ENCODE measurements around the gene CENPX. TPM values are rescaled to one million over a fixed set of nuclear protein-coding genes. Genes with fewer than 3 reads are reported as not detected.

CENPX gene
- total and polyA plus RNA-seq, 2 of the 13 experiments (the other 11 are each of a cell fraction or from before 2014, with no cell fraction given) = 92.7 to 170 TPM

GRCh38 chr17:81978524-81979298 is 44.0 kb downstream of the CENPX start (continued):
- no peak for TF ChIP-seq ZNF567 (CRISPR knock-in tag; IDR thresholded peaks at IDR 0.05; ENCODE audit: borderline replicate concordance)
- no peak for TF ChIP-seq ZNF326 (CRISPR knock-in tag; IDR thresholded peaks at IDR 0.05; ENCODE audit: borderline replicate concordance)
- no peak for TF ChIP-seq ZBTB40 (IDR thresholded peaks at IDR 0.05)
- no peak for TF ChIP-seq ZBTB40 (CRISPR knock-in tag; IDR thresholded peaks at IDR 0.05)
- TF ChIP-seq JUND (CRISPR knock-in tag; IDR thresholded peaks at IDR 0.05) = no peak
- TF ChIP-seq REPIN1 (CRISPR knock-in tag; IDR thresholded peaks at IDR 0.05; ENCODE audit: borderline replicate concordance, low read depth) = no peak
- TF ChIP-seq TEF (CRISPR knock-in tag; IDR thresholded peaks at IDR 0.05) = no peak
- TF ChIP-seq ZNF451 (CRISPR knock-in tag; IDR thresholded peaks at IDR 0.05) = no peak
- TF ChIP-seq GPBP1L1 (CRISPR knock-in tag; IDR thresholded peaks at IDR 0.05) = no peak
- no peak for TF ChIP-seq RAD51 (IDR thresholded peaks at IDR 0.05; ENCODE audit: borderline replicate concordance)
- no peak for TF ChIP-seq ZNF720 (CRISPR knock-in tag; IDR thresholded peaks at IDR 0.05)
- TF ChIP-seq PRDM4 (CRISPR knock-in tag; IDR thresholded peaks at IDR 0.05; ENCODE audit: borderline replicate concordance) = no peak
- TF ChIP-seq PAF1 (CRISPR knock-in tag; IDR thresholded peaks at IDR 0.05) = no peak
- peak; percentile 43 for TF ChIP-seq RXRA (CRISPR knock-in tag; IDR thresholded peaks at IDR 0.05)
- TF ChIP-seq SNAI1 (CRISPR knock-in tag; IDR thresholded peaks at IDR 0.05; ENCODE audit: borderline replicate concordance) = no peak
- TF ChIP-seq MAFG (CRISPR knock-in tag; IDR thresholded peaks at IDR 0.05) = peak; percentile 69; the same call in 1 of the 2 replicates

All from HepG2 (cell line).